NT2/D1 (cell line): Measurements from ENCODE around the gene FBXL13.

ENCODE experiments used
- SUZ12 ChIP-seq: IDR thresholded peaks from 2 replicates; pipeline ENCODE4 v1.6.1; 2011; ENCODE audit not compliant: insufficient read length, insufficient read depth; ENCODE audit errors: extremely low read depth
- YY1 ChIP-seq: IDR thresholded peaks from 2 replicates; pipeline ENCODE4 v1.6.1; 2011; ENCODE audit not compliant: insufficient read length, insufficient read depth

DNA sequence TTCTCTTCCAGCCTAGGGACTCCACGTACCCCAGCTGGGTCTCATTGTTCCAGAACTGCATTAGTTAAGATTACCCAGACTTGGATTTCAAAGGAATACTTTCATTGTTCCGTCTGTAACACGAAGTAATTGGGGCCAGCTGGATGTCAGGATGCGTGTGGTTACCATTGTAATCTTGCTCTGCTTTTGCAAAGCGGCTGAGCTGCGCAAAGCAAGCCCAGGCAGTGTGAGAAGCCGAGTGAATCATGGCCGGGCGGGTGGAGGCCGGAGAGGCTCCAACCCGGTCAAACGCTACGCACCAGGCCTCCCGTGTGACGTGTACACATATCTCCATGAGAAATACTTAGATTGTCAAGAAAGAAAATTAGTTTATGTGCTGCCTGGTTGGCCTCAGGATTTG lies 140.8 kb downstream of the FBXL13 start:
- TF ChIP-seq YY1 (no peak), SUZ12 (no peak)
